ENCODE results near the gene ME1. TPM values are rescaled to one million over a fixed set of nuclear protein-coding genes. Genes with fewer than 3 reads are reported as not detected.

Gene ME1
- total and polyA plus RNA-seq, 9 of the 15 experiments (the other 6 are each of a cell fraction or from before 2014, with no cell fraction given) = 3.2 to 10.4 (median 5.5) TPM

DNA sequence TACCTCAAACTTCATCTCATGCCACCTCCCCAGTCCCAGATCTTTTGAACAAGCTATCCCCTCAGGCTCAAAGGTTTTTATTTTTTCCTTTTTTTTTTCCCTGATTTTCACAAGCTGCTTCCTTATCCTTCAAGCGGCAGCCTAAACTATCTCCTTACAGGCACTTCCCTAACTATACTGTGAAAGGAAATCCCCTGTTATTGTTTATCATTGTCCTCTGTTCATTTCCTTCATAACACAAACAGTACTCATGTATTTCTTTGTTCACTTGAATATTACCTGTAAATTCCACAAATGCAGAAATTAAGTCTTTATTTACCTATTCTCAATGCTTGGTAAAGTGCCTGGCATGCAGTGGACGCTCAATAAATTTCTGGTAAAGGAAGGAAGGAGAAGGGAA, 48.9 kb downstream of the ME1 start:
- Histone ChIP-seq H3K79me2 (ENCODE audit: control insufficient read depth, insufficient read depth, low read length) (no peaks in the 10 kb centered on the region), H4K20me1 (replicated peaks; ENCODE audit: control insufficient read depth, insufficient read depth, low read length) (no peaks in the 10 kb centered on the region), H3K36me3 (ENCODE audit: control insufficient read depth, insufficient read depth, low read length) (no peaks in the 10 kb centered on the region; the same call in 2 of the 3 replicates), H3K9me3 (replicated peaks; ENCODE audit: control insufficient read depth, insufficient read depth, low read depth, low read length) (no peaks in the 10 kb centered on the region), H3K4me3 (no peak overlapping the region), H3K27me3 (ENCODE audit: control insufficient read depth in 2 of 2, insufficient read depth in 2 of 2, low read length in 2 of 2) (no peaks in the 10 kb centered on the region), H3K9me1 (ENCODE audit: control insufficient read depth, insufficient read depth, low read length) (no peaks in the 10 kb centered on the region), H3K9ac (ENCODE audit: insufficient read depth in 1 of 2, low read depth in 2 of 2, low read length in 2 of 2) (no peak overlapping the region), H3K27ac (ENCODE audit: extremely low read depth, low read depth, low read length) (no peak overlapping the region), H2AFZ (ENCODE audit: low read depth, low read length) (no peak overlapping the region), H3K4me2 (ENCODE audit: insufficient read depth, low read length) (no peak overlapping the region), H3K4me1 (replicated peaks in 1 of 2; ENCODE audit: control insufficient read depth in 2 of 2, insufficient read depth in 2 of 2, low read length in 2 of 2) (no peaks in the 10 kb centered on the region)
- no peak for ATAC-seq
- no TSS peak for BruUV-seq (replicated peaks)
- in situ Hi-C loops (cut with MboI) = no loop called here
- no peak for FAIRE-seq
- intact Hi-C loops (cut with micrococcal nuclease) = no loop called here
- TF ChIP-seq, protein P1, sequence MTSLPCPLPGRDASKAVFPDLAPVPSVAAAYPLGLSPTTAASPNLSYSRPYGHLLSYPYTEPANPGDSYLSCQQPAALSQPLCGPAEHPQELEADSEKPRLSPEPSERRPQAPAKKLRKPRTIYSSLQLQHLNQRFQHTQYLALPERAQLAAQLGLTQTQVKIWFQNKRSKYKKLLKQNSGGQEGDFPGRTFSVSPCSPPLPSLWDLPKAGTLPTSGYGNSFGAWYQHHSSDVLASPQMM (CRISPR knock-in tag; IDR thresholded peaks at IDR 0.05) = no peak
- no peak for TF ChIP-seq POLR2G (IDR thresholded peaks at IDR 0.05; ENCODE audit: low read depth, low read length)
- no peak for TF ChIP-seq NCOA2 (IDR thresholded peaks at IDR 0.05; ENCODE audit: partially characterized antibody in 2 of 2)
- TF ChIP-seq ZFP36 (IDR thresholded peaks at IDR 0.05; ENCODE audit: low read depth, low read length, partially characterized antibody) = no peak
- TF ChIP-seq KDM5B (IDR thresholded peaks at IDR 0.05; ENCODE audit: insufficient replicate concordance, low read depth, low read length) = no peak
- TF ChIP-seq, protein P2, sequence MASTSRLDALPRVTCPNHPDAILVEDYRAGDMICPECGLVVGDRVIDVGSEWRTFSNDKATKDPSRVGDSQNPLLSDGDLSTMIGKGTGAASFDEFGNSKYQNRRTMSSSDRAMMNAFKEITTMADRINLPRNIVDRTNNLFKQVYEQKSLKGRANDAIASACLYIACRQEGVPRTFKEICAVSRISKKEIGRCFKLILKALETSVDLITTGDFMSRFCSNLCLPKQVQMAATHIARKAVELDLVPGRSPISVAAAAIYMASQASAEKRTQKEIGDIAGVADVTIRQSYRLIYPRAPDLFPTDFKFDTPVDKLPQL (IDR thresholded peaks at IDR 0.05; ENCODE audit: extremely low read depth, insufficient read length) = no peak
- TF ChIP-seq, protein P3, sequence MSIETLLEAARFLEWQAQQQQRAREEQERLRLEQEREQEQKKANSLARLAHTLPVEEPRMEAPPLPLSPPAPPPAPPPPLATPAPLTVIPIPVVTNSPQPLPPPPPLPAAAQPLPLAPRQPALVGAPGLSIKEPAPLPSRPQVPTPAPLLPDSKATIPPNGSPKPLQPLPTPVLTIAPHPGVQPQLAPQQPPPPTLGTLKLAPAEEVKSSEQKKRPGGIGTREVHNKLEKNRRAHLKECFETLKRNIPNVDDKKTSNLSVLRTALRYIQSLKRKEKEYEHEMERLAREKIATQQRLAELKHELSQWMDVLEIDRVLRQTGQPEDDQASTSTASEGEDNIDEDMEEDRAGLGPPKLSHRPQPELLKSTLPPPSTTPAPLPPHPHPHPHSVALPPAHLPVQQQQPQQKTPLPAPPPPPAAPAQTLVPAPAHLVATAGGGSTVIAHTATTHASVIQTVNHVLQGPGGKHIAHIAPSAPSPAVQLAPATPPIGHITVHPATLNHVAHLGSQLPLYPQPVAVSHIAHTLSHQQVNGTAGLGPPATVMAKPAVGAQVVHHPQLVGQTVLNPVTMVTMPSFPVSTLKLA (conservative IDR thresholded peaks at IDR 0.05) = no peak
- no peak for TF ChIP-seq DACH1 (IDR thresholded peaks at IDR 0.05; ENCODE audit: partially characterized antibody)
- no peak for TF ChIP-seq HOXB6 (CRISPR knock-in tag; IDR thresholded peaks at IDR 0.05; ENCODE audit: borderline replicate concordance)
- TF ChIP-seq, protein P4, sequence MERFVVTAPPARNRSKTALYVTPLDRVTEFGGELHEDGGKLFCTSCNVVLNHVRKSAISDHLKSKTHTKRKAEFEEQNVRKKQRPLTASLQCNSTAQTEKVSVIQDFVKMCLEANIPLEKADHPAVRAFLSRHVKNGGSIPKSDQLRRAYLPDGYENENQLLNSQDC (CRISPR knock-in tag; IDR thresholded peaks at IDR 0.05) = no peak
- TF ChIP-seq ZNF174 (CRISPR knock-in tag; IDR thresholded peaks at IDR 0.05) = no peak
- TF ChIP-seq ZNF830 (CRISPR knock-in tag; IDR thresholded peaks at IDR 0.05) = no peak
- TF ChIP-seq IFI16 (CRISPR knock-in tag; IDR thresholded peaks at IDR 0.05) = no peak
- no peak for TF ChIP-seq PRPF4 (IDR thresholded peaks at IDR 0.05; ENCODE audit: insufficient read depth, low read depth, low read length, poor library complexity, severe bottlenecking)
- 73% methylated on average over 2 of the region's 2 CpGs for WGBS (ENCODE audit: insufficient coverage, low coverage, missing lambda C conversion rate)
- POLR2A ChIA-PET = interaction anchor here (0.6 to 1.0 kb wide), 2 partner anchors 15 to 24 kb away, joined by 3 read pairs; no protein-coding TSS in a partner anchor
- CTCF ChIA-PET (ENCODE audit: low intra/inter-chr PET ratio) = no interaction called here
- DNase-seq (ENCODE audit: extremely low read depth in 1 of 4, low spot score in 3 of 4) = no peak

Measured in K562 (cell line).